ENCODE results near the gene TOMM20. TPM values are rescaled to one million over a fixed set of nuclear protein-coding genes. Genes with fewer than 3 reads are reported as not detected.
"Not testable (repeated sequence)": the region's sequence is repeated elsewhere in the genome, so short reads cannot be mapped to it uniquely, and the experiment has no call there.

Gene TOMM20
- total and polyA plus RNA-seq, 2 donors (not counting 1 experiment from before 2014, with no cell fraction given) = 25.0 to 77.3 TPM

GRCh38 chr1:235098547-235098946 is 30.1 kb downstream of the TOMM20 start:
- Histone ChIP-seq H4K20me1 (ENCODE audit: control insufficient read depth, insufficient read depth, low read length, poor library complexity, severe bottlenecking) (no peaks in the 10 kb centered on the region), H3K36me3 (replicated peaks in 1 of 2; ENCODE audit: control extremely low read depth in 1 of 2, control insufficient read depth in 1 of 2, extremely low read depth in 1 of 2, insufficient read depth in 2 of 2, low read length in 1 of 2) (no peaks in the 10 kb centered on the region), H3K4me2 (replicated peaks; ENCODE audit: low read depth, low read length, poor library complexity, severe bottlenecking) (no peak overlapping the region), H3K4me1 (ENCODE audit: control insufficient read depth in 2 of 2, insufficient read depth in 2 of 2, low read length in 2 of 2) (peaks cover 0 to 29% of the 10 kb centered on the region in 2 donors), H3K9me3 (ENCODE audit: control extremely low read depth in 1 of 3, control insufficient read depth in 2 of 3, insufficient read depth in 1 of 3, low read length in 2 of 3) (peaks cover 0 to 4% (median 0%) of the 10 kb centered on the region in 3 donors), H3K4me3 (ENCODE audit: control extremely low read depth in 1 of 5, extremely low read depth in 1 of 5, insufficient read depth in 1 of 5, low read depth in 2 of 5, low read length in 4 of 5) (no peak overlapping the region), H3K27ac (ENCODE audit: low read length in 2 of 2) (no peak overlapping the region), H3K9ac (ENCODE audit: low read length) (no peak overlapping the region), H3K27me3 (replicated peaks in 1 of 4; ENCODE audit: control extremely low read depth in 1 of 4, control insufficient read depth in 3 of 4, insufficient read depth in 4 of 4, low read length in 3 of 4) (no peaks in the 10 kb centered on the region), H3K79me2 (ENCODE audit: control insufficient read depth, insufficient read depth, low read length) (no peaks in the 10 kb centered on the region), H2AFZ (ENCODE audit: insufficient read depth, low read depth, low read length, poor library complexity, severe bottlenecking) (no peak overlapping the region)
- no peaks in the 10 kb centered on the region for H3K9me3 Mint-ChIP-seq (ENCODE audit: insufficient read depth)
- no peak overlapping the region for H3K4me3 Mint-ChIP-seq
- no peak for ATAC-seq (ENCODE audit: low read depth)
- peaks cover 25% of the 10 kb centered on the region for H3K4me1 Mint-ChIP-seq
- H3K27ac Mint-ChIP-seq = no peak overlapping the region
- no peak for DNase-seq
- no peak for TF ChIP-seq EZH2 (IDR thresholded peaks at IDR 0.05; ENCODE audit: borderline replicate concordance, insufficient read depth, low read depth, low read length, poor library complexity, severe bottlenecking)
- TF ChIP-seq CTCF (IDR thresholded peaks at IDR 0.05) = no peak
- ChIA-PET POLR2A (no interaction called here), CTCF (interaction anchor here (0.7 to 2.0 kb wide), 2 partner anchors 88 to 501 kb away, joined by 3 to 5 read pairs; no protein-coding TSS in a partner anchor)
- peaks cover 5% of the 10 kb centered on the region for H3K27me3 Mint-ChIP-seq
- intact Hi-C loops (cut with micrococcal nuclease) = no loop called here
- WGBS (ENCODE audit: insufficient coverage) = 100% methylated on average over 2 of the region's 6 CpGs

DNA sequence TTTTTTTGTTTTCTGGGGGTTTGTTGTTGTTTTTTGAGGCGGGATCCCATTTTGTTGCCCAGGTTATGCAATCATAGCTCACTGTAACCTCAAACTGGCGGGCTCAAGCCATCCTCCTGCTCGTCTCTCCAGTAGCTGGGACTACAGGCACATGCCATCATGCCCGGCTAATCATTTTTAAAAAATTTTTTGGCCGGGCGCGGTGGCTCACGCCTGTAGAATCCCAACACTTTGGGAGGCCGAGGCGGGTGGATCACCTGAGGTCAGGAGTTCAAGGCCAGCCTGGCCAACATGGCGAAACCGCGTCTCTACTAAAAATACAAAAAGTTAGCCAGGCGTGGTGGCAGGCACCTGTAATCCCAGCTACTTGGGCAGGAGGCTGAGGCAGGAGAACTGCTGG is 31.1 kb downstream of the TOMM20 start:
- POLR2A ChIA-PET; DNase-seq; H3K27ac Mint-ChIP-seq; intact Hi-C loops (cut with micrococcal nuclease); ATAC-seq (ENCODE audit: low read depth); H3K4me2 ChIP-seq (replicated peaks; ENCODE audit: low read depth, low read length, poor library complexity, severe bottlenecking); H3K27ac ChIP-seq (ENCODE audit: low read length in 2 of 2); H3K4me3 ChIP-seq (ENCODE audit: control extremely low read depth in 1 of 5, extremely low read depth in 1 of 5, insufficient read depth in 1 of 5, low read depth in 2 of 5, low read length in 4 of 5); H3K27me3 ChIP-seq (replicated peaks in 1 of 4; ENCODE audit: control extremely low read depth in 1 of 4, control insufficient read depth in 3 of 4, insufficient read depth in 4 of 4, low read length in 3 of 4); H3K79me2 ChIP-seq (ENCODE audit: control insufficient read depth, insufficient read depth, low read length); H3K9me3 ChIP-seq (ENCODE audit: control extremely low read depth in 1 of 3, control insufficient read depth in 2 of 3, insufficient read depth in 1 of 3, low read length in 2 of 3); H4K20me1 ChIP-seq (ENCODE audit: control insufficient read depth, insufficient read depth, low read length, poor library complexity, severe bottlenecking); H3K9ac ChIP-seq (ENCODE audit: low read length); H3K27me3 Mint-ChIP-seq; H3K36me3 ChIP-seq (replicated peaks in 1 of 2; ENCODE audit: control extremely low read depth in 1 of 2, control insufficient read depth in 1 of 2, extremely low read depth in 1 of 2, insufficient read depth in 2 of 2, low read length in 1 of 2); H3K9me3 Mint-ChIP-seq (ENCODE audit: insufficient read depth); H2AFZ ChIP-seq (ENCODE audit: insufficient read depth, low read depth, low read length, poor library complexity, severe bottlenecking); H3K4me3 Mint-ChIP-seq: not testable (repeated sequence)
- peaks cover 22% of the 10 kb centered on the region for H3K4me1 Mint-ChIP-seq
- peaks cover 0 to 27% of the 10 kb centered on the region in 2 donors for H3K4me1 ChIP-seq (ENCODE audit: control insufficient read depth in 2 of 2, insufficient read depth in 2 of 2, low read length in 2 of 2)
- 95% methylated on average over 12 of the region's 14 CpGs for WGBS (ENCODE audit: insufficient coverage)
- CTCF ChIA-PET = interaction anchor here (1.2 to 5.5 kb wide), 2 partner anchors 14 to 319 kb away, joined by 4 to 35 read pairs; no protein-coding TSS in a partner anchor

All from B cell (primary cell).